Left lobe of liver (tissue), 2 donors: ENCODE measurements around the gene AFF3. TPM values are rescaled to one million over a fixed set of nuclear protein-coding genes. Genes with fewer than 3 reads are reported as not detected.

ENCODE experiments used
- ATAC-seq: fragments of 200-7000 bp; cut with Tn5 transposase; one replicate; pipeline ENCODE4 v1.9.1; 2020; ENCODE audit warnings: mild to moderate bottlenecking, moderate library complexity
- DNase-seq: peaks from one replicate; pipeline ENCODE4 v3.0.0-alpha.2; 2020; ENCODE audit warnings: low spot score
- total RNA-seq: library from RNA; stranded (reverse); gene quantifications from one replicate; pipeline ENCODE4 v1.2.1, GENCODE V29; 2021
- donor health status: DM: no; HTN: no; CAD: no; lungs with moderate emphysema.
- donor health status: DM: no; HTN: yes; CAD: no.

The AFF3 gene
- total RNA-seq, 1 donor from 2014 or later, result 2.3 TPM

- DNase-seq (no peak), ATAC-seq (no peak)
Measured at GRCh38 chr2:99623613-99624012, 518.8 kb downstream of the AFF3 start.

GRCh38 chr2:99623035-99623434, 519.4 kb downstream of the AFF3 start:
- no peak for DNase-seq
- no peak for ATAC-seq

GRCh38 chr2:99622534-99622933, 519.9 kb downstream of the AFF3 start:
- no peak for ATAC-seq
- DNase-seq, result no peak

GRCh38 chr2:99621774-99622173, 520.6 kb downstream of the AFF3 start:
- DNase-seq, result no peak
- no peak for ATAC-seq

GRCh38 chr2:99621106-99621505, 521.3 kb downstream of the AFF3 start:
- no peak for ATAC-seq
- DNase-seq, result no peak

GRCh38 chr2:99619151-99619550, 523.2 kb downstream of the AFF3 start:
- no peak for ATAC-seq
- no peak for DNase-seq

- ATAC-seq, result no peak
- no peak for DNase-seq
Measured at GRCh38 chr2:99618579-99619097, 523.8 kb downstream of the AFF3 start.

- DNase-seq, result no peak
- no peak for ATAC-seq
Measured at GRCh38 chr2:99617811-99618210, 524.6 kb downstream of the AFF3 start.

GRCh38 chr2:99615247-99615771, 527.1 kb downstream of the AFF3 start:
- no peak for ATAC-seq
- no peak for DNase-seq

GRCh38 chr2:99613980-99614379, 528.4 kb downstream of the AFF3 start:
- ATAC-seq, result no peak

GRCh38 chr2:99611786-99612185, 530.6 kb downstream of the AFF3 start:
- DNase-seq (no peak), ATAC-seq (no peak)

More at GRCh38 chr2:99613980-99614379, 528.4 kb downstream of the AFF3 start:
- no peak for DNase-seq

GRCh38 chr2:99611034-99611433, 531.4 kb downstream of the AFF3 start:
- DNase-seq (no peak), ATAC-seq (no peak)

GRCh38 chr2:99609851-99610381, 532.5 kb downstream of the AFF3 start:
- ATAC-seq (no peak), DNase-seq (no peak)

GRCh38 chr2:99608861-99609260, 533.5 kb downstream of the AFF3 start:
- DNase-seq, result no peak
- no peak for ATAC-seq

GRCh38 chr2:99607861-99608491, 534.4 kb downstream of the AFF3 start:
- ATAC-seq, result no peak
- no peak for DNase-seq

- DNase-seq (no peak), ATAC-seq (no peak)
Measured at GRCh38 chr2:99607454-99607853, 534.9 kb downstream of the AFF3 start.

- DNase-seq (no peak), ATAC-seq (no peak)
Measured at GRCh38 chr2:99605036-99605435, 537.4 kb downstream of the AFF3 start.

GRCh38 chr2:99602476-99602875, 539.9 kb downstream of the AFF3 start:
- no peak for ATAC-seq

GRCh38 chr2:99600981-99601651, 541.3 kb downstream of the AFF3 start:
- DNase-seq (no peak), ATAC-seq (no peak)

More at GRCh38 chr2:99602476-99602875, 539.9 kb downstream of the AFF3 start:
- DNase-seq, result no peak

GRCh38 chr2:99598441-99598840, 543.9 kb downstream of the AFF3 start:
- ATAC-seq (no peak), DNase-seq (no peak)

GRCh38 chr2:99597616-99598015, 544.8 kb downstream of the AFF3 start:
- ATAC-seq (no peak), DNase-seq (no peak)

GRCh38 chr2:99595373-99595772, 547.0 kb downstream of the AFF3 start:
- DNase-seq (no peak), ATAC-seq (no peak)
